ENCODE data around the gene FBN1. TPM values are rescaled to one million over a fixed set of nuclear protein-coding genes. Genes with fewer than 3 reads are reported as not detected.

FBN1 gene
- total and polyA plus RNA-seq, 2 experiments from 2014 or later, result 1.9 to 3.8 TPM

GRCh38 chr15:48634893-48635292 lies 10.6 kb downstream of the FBN1 start (continued):
- TF ChIP-seq STAT1 (IDR thresholded peaks at IDR 0.05; ENCODE audit: unreplicated experiment), result no peak
- TF ChIP-seq ZNF331 (CRISPR knock-in tag; IDR thresholded peaks at IDR 0.05; ENCODE audit: low read depth), result no peak
- no peak for TF ChIP-seq CTCF (conservative IDR thresholded peaks at IDR 0.05; ENCODE audit: low read depth in 2 of 2)
- TF ChIP-seq, protein P1, sequence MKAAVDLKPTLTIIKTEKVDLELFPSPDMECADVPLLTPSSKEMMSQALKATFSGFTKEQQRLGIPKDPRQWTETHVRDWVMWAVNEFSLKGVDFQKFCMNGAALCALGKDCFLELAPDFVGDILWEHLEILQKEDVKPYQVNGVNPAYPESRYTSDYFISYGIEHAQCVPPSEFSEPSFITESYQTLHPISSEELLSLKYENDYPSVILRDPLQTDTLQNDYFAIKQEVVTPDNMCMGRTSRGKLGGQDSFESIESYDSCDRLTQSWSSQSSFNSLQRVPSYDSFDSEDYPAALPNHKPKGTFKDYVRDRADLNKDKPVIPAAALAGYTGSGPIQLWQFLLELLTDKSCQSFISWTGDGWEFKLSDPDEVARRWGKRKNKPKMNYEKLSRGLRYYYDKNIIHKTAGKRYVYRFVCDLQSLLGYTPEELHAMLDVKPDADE (IDR thresholded peaks at IDR 0.05), result no peak

GRCh38 chr15:48634096-48634495 lies 11.4 kb downstream of the FBN1 start:
- TF ChIP-seq EZH2 (IDR thresholded peaks at IDR 0.05; ENCODE audit: low read depth, unreplicated experiment) (no peak), CREB1 (CRISPR knock-in tag; IDR thresholded peaks at IDR 0.05; ENCODE audit: low read depth) (no peak), ZNF114 (CRISPR knock-in tag; IDR thresholded peaks at IDR 0.05) (no peak), CTCF (conservative IDR thresholded peaks at IDR 0.05; ENCODE audit: low read depth in 2 of 2) (no peak), EZH2phosphoT487 (IDR thresholded peaks at IDR 0.05; ENCODE audit: unreplicated experiment) (no peak), ZNF331 (CRISPR knock-in tag; IDR thresholded peaks at IDR 0.05; ENCODE audit: low read depth) (no peak)
- TF ChIP-seq, protein P2, sequence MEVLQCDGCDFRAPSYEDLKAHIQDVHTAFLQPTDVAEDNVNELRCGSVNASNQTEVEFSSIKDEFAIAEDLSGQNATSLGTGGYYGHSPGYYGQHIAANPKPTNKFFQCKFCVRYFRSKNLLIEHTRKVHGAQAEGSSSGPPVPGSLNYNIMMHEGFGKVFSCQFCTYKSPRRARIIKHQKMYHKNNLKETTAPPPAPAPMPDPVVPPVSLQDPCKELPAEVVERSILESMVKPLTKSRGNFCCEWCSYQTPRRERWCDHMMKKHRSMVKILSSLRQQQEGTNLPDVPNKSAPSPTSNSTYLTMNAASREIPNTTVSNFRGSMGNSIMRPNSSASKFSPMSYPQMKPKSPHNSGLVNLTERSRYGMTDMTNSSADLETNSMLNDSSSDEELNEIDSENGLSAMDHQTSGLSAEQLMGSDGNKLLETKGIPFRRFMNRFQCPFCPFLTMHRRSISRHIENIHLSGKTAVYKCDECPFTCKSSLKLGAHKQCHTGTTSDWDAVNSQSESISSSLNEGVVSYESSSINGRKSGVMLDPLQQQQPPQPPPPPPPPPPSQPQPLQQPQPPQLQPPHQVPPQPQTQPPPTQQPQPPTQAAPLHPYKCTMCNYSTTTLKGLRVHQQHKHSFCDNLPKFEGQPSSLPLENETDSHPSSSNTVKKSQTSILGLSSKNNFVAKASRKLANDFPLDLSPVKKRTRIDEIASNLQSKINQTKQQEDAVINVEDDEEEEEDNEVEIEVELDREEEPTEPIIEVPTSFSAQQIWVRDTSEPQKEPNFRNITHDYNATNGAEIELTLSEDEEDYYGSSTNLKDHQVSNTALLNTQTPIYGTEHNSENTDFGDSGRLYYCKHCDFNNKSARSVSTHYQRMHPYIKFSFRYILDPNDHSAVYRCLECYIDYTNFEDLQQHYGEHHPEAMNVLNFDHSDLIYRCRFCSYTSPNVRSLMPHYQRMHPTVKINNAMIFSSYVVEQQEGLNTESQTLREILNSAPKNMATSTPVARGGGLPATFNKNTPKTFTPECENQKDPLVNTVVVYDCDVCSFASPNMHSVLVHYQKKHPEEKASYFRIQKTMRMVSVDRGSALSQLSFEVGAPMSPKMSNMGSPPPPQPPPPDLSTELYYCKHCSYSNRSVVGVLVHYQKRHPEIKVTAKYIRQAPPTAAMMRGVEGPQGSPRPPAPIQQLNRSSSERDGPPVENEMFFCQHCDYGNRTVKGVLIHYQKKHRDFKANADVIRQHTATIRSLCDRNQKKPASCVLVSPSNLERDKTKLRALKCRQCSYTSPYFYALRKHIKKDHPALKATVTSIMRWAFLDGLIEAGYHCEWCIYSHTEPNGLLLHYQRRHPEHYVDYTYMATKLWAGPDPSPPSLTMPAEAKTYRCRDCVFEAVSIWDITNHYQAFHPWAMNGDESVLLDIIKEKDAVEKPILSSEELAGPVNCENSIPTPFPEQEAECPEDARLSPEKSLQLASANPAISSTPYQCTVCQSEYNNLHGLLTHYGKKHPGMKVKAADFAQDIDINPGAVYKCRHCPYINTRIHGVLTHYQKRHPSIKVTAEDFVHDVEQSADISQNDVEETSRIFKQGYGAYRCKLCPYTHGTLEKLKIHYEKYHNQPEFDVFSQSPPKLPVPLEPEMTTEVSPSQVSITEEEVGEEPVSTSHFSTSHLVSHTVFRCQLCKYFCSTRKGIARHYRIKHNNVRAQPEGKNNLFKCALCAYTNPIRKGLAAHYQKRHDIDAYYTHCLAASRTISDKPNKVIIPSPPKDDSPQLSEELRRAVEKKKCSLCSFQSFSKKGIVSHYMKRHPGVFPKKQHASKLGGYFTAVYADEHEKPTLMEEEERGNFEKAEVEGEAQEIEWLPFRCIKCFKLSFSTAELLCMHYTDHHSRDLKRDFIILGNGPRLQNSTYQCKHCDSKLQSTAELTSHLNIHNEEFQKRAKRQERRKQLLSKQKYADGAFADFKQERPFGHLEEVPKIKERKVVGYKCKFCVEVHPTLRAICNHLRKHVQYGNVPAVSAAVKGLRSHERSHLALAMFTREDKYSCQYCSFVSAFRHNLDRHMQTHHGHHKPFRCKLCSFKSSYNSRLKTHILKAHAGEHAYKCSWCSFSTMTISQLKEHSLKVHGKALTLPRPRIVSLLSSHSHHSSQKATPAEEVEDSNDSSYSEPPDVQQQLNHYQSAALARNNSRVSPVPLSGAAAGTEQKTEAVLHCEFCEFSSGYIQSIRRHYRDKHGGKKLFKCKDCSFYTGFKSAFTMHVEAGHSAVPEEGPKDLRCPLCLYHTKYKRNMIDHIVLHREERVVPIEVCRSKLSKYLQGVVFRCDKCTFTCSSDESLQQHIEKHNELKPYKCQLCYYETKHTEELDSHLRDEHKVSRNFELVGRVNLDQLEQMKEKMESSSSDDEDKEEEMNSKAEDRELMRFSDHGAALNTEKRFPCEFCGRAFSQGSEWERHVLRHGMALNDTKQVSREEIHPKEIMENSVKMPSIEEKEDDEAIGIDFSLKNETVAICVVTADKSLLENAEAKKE (CRISPR knock-in tag; IDR thresholded peaks at IDR 0.05), result no peak
- H3K27ac ChIP-seq (ENCODE audit: low read depth), result no peak overlapping the region
- H2AFZ ChIP-seq, result no peak overlapping the region
- H3K9me2 ChIP-seq (ENCODE audit: insufficient read depth), result no peaks in the 10 kb centered on the region
- H3K4me2 ChIP-seq, result no peak overlapping the region
- H3K79me2 ChIP-seq (replicated peaks; ENCODE audit: insufficient read depth), result no peaks in the 10 kb centered on the region
- DNase-seq (ENCODE audit: low spot score) (no peak), ATAC-seq (no peak)
- no peak overlapping the region for H3K4me3 ChIP-seq
- H4K20me1 ChIP-seq (replicated peaks; ENCODE audit: insufficient read depth), result no peaks in the 10 kb centered on the region
- no peaks in the 10 kb centered on the region for H3K36me3 ChIP-seq (ENCODE audit: insufficient read depth)
- no peak overlapping the region for H3K27ac Mint-ChIP-seq
- no peaks in the 10 kb centered on the region for H3K27me3 Mint-ChIP-seq (ENCODE audit: insufficient read depth, low read depth, poor library complexity)
- H3K36me3 Mint-ChIP-seq (ENCODE audit: low read depth), result no peaks in the 10 kb centered on the region
- no peaks in the 10 kb centered on the region for H3K9me3 Mint-ChIP-seq
- H3K4me3 Mint-ChIP-seq, result no peak overlapping the region
- no peaks in the 10 kb centered on the region for H3F3A ChIP-seq (replicated peaks; ENCODE audit: low read depth)
- peaks cover 8% of the 10 kb centered on the region; the same call in 1 of the 2 replicates for H3K4me1 ChIP-seq (ENCODE audit: insufficient read depth)
- H3K27me3 ChIP-seq (ENCODE audit: insufficient read depth), result no peaks in the 10 kb centered on the region
- peaks cover 15% of the 10 kb centered on the region; the same call in 2 of the 3 replicates for H3K4me1 Mint-ChIP-seq
